Fibroblast of the aortic adventitia (primary cell): Measurements from ENCODE around the gene DCAF7. TPM values are rescaled to one million over a fixed set of nuclear protein-coding genes. Genes with fewer than 3 reads are reported as not detected.
A peak's percentile ranks its signal among the peaks of the same experiment; 100 is the strongest.

Experiments
- DNase-seq: peaks from one replicate; pipeline ENCODE4 v3.0.0-alpha.2; 2010; ENCODE audit warnings: low read depth
- H3K4me3 ChIP-seq: 2 replicates; pipeline ENCODE4 v1.5.1; 2011; ENCODE audit warnings: low read depth, mild to moderate bottlenecking, control low read depth, low read length, moderate library complexity
- CTCF ChIP-seq: IDR thresholded peaks from 2 replicates; pipeline ENCODE4 v1.5.1; 2011; ENCODE audit warnings: mild to moderate bottlenecking, low read length, control low read depth, inconsistent platforms; ENCODE audit not compliant: insufficient read depth
- total RNA-seq: library from RNA; depleted of rRNA; stranded (reverse); fragments of >200 nt; gene quantifications from 2 replicates; pipeline ENCODE4 v1.2.3, GENCODE V29; 2012; ENCODE audit warnings: low replicate concordance

DCAF7 gene
- total RNA-seq, 1 donor: 31.5 TPM

GRCh38 chr17:63544467-63545301 is 5.6 kb upstream of the DCAF7 start:
- no peak overlapping the region for H3K4me3 ChIP-seq
- TF ChIP-seq CTCF: no peak
- no peak for DNase-seq

- no peak overlapping the region for H3K4me3 ChIP-seq
- DNase-seq: no peak
- TF ChIP-seq CTCF: no peak
Observed at GRCh38 chr17:63546308-63547082, 3.8 kb upstream of the DCAF7 start.

DNA sequence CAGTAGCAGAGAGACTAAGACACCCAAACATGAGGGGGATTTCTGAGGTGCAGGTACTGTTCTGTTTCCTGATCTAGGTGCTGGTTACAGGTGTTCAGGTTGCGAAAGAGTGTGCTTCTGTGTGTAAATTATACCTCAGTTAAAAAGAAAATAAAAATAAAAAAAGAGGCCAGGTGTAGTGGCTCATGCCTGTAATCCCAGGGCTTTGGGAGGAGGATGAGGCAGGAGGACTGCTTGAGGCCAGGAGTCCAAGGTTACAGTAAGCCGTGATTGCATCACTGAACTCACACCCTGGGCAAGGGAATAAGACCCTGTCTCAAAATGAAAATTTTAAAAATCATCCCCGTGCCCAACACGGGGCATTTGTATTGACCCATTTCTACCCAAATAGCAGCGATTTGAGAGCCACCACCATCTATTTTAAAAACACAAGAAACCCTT is 3.2 kb upstream of the DCAF7 start:
- no peak for DNase-seq
- H3K4me3 ChIP-seq: no peak overlapping the region
- TF ChIP-seq CTCF: no peak

- no peak for DNase-seq
- TF ChIP-seq CTCF: no peak
- peak overlapping the region; percentile 73 for H3K4me3 ChIP-seq
Observed at GRCh38 chr17:63549289-63549945, 860 bp upstream of the DCAF7 start.

GRCh38 chr17:63550817-63551639 is 751 bp downstream of the DCAF7 start:
- H3K4me3 ChIP-seq: peak overlapping the region; percentile 92
- peak; percentile 16 for DNase-seq
- no peak for TF ChIP-seq CTCF

GRCh38 chr17:63552211-63552610 is 1.9 kb downstream of the DCAF7 start:
- DNase-seq: peak; percentile 37
- peak overlapping the region; percentile 65 for H3K4me3 ChIP-seq
- no peak for TF ChIP-seq CTCF
